RKO (cell line): ENCODE results near the gene HLCS.

Experiments
- DNase-seq: peaks from one replicate; pipeline ENCODE4 v3.0.0-alpha.2; 2016; ENCODE audit warnings: low spot score

Gene HLCS

GRCh38 chr21:36881228-36881627 is 85.2 kb downstream of the HLCS start:
- no peak for DNase-seq

DNA sequence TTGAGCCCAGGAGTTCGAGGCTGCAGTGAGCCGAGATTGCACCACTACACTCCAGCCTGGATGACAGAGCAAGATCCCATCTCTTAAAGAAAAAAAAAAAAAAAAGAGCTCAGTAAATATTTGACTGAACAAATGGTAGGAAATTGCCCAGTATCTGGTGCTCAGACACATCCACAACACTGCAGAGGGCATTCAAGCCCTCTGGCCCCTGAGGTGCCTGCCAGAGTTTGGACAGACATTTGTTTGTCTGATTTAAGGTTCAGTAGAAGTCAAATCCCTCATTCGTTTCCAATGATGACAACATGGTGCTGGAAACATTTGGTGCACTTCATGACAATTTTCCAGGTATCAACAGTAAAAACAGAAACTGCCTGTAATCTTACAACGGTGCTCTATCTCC is 86.6 kb downstream of the HLCS start:
- DNase-seq: no peak

DNA sequence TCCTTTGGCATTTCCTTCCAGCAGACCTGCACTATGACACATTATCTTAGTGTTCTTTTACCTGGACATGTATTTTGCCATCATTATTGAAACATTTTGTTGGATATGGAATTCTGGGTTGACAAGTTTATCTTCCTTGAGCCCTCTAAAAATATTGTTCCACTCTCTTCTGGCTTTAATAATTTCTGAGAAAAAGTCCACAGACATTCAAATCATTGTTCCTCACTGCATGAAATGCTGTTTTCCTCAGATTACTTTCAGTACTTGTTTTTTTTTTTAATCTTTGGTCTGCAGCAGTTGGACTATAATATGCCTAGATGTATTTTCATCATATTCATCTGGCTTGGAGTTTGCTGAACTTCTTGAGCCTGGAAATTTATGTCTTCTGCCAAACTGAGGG is 88.7 kb downstream of the HLCS start:
- DNase-seq: no peak

GRCh38 chr21:36874665-36875064 is 91.8 kb downstream of the HLCS start:
- no peak for DNase-seq

DNA sequence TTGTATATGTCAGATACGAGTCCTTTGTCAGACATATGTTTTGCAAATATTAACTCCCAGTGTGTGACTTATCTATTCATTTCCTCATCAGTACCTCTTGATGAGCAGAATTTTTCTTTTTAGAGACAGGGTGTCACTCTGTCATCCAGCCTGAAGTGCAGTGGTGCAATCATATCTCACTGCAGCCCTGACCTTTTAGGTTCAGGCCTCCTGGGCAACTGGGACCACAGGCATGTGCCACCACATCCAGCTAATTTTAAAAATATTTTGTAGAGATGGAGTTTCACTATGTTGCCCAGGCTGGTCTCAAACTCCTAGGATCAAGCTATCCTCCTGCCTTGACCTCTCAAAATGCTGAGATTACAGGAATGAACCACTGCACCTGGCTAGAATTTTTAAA is 93.0 kb downstream of the HLCS start:
- no peak for DNase-seq

- no peak for DNase-seq
Observed at GRCh38 chr21:36867291-36867905, 99.1 kb downstream of the HLCS start.

DNA sequence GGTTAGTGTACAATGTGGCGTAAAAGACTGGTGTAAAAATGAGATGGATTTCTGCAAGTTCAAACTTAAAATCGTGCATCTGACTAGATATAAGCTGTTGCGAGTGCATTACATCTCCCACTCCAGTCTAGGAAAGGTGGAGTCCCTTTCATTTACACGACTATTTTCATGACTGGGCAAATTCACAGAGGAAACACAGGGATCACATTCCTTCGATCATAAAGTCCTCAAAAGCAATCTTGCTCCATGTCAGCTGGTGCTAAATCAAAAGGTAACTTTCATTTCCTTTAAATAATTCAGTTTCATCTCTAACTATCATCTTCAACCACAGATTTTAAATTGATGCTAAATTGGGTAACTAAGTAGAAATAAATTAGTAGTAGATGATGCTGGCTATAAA is 100.0 kb downstream of the HLCS start:
- no peak for DNase-seq

DNA sequence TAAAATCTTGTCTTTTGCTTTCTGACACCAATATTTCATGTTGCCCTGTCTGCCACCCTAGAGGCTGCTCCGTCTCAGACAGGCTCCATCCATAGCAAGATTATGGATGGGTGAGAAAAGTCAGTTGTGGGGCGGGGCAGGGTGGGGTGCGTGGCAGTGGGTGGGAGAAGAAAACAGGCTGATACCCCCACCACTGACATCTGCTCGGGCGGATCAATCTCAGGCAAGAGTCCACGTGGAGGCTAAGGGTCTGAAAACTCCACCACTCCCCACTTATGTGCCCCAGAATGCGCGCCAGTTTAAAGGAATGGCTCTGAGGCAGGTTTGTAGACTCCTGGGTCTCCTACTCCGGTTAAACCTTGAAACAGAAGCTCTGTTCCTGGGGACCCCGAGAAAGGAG is 101.5 kb downstream of the HLCS start:
- DNase-seq: no peak

DNA sequence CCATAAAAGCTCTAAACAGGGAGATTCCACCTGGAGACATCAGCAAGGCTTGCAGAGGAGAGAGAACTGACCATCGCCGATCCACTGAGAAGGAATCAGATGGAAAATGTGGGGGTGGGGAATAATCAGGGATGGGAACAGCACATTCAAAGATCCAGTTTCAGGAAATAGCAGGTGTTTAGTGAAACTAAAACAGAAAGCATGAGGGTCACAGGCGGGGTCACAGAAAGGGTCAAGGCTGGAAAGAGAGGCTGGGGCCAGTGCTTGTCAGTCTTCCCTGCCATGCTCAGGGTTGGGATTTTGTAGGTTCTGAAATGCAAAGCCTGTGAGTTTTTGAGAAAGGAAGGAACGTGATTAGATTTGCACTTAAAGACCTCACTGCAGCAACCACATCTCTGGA is 103.2 kb downstream of the HLCS start:
- no peak for DNase-seq

DNA sequence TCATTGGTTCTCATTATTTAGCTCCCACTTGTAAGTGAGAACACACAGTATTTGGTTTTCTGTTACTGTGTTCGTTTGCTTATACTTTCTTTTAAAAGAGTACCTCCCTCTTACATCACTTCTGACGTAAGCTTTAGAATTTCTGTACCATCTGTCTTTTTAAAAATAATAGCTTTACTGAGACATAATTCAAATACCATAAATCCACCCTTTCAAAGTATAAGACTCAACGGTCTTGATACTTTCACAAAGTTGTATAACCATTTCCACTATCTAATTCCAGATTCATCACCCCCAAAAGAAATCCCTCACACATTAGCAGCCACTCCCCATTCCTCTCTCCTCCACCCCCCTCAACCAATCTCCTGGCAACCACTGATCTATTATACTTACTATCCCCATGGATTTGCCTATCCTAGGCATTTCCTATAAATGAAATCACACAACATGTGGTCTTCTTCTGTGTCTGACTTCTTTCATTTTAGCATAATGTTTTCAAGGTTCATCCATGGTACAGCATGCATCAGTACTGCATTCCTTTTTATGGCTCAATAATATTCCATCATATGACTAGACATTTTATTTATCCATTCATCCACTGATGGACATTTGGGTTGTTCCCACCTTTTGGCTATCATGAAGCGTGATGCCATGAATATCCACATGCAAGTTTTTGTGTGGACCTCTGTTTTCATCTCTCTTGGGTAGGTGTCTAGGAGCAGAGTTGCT is 104.7 kb downstream of the HLCS start:
- DNase-seq: no peak

DNA sequence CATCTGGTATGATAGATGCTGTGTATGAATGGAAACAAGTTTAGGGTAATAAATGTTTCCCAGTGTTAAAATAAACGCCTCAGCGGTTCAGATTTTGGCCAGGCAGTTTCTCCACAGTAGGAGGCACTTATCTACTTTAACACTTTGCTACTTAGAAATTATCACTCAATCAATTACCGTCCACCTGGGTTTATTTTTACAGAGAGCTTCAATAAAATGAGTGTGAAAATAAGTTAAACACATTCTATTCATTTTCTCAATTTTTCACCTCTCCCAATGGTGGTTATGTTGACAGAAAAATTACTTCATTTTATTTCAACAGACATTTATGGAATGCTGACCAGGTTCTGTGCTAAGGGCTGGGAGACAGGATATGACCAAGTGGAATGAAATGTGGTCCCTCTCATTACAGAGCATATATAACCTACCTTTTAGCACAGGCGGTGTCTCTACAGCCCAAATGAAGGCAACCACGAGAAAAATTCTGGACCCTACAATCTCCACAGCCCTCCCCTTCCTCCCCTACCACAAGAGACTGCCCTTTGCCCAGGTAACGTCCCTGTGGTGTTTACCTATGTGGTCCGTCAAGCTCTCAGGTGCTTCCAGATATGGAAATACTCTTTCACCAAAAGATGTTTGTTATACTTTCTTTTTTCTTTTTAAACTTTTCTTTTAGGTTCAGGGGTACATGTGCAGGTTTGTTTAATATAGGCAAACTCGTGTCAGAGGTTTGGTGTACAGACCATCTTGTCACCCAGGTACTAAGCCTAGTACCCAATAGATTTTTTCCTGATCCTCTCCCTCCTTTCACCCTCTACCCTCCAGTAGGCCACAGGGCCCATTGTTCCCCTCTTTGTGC is 105.5 kb downstream of the HLCS start:
- DNase-seq: peak; percentile 10

DNA sequence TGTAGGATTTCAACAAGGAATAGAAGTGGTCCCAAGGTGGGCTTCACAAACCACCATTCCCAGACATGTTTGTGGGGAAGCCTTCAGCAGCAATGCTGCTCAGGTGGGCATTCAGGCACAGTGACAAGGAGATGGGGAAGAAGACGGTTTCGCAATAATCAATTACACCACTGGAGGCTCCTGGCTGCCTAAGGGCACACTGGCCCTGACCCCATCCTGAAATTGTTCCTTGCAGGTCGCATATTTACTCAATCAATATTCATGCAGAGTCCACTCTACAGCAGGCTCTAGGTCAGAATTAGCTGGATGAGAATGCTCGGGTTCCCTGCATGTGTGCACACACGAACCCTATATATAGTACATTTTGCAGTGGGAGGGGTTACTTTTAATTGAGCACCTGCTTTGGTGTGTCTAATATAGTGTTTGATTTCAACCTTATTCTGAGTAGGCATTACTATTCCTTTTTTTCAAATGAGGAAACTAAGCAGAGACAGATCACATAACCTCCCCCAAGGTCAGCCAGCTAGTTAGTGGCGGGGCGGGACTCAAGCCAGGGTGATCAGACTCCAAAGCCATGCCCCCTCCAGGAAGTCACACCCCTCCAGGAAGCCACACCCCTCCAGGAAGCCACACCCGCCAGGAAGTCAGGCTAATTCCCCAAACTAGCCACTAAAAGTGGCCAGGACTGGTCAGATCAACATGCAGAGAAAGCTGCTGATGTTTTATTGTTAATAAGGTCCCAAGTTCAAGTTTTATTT is 106.5 kb downstream of the HLCS start:
- peak; percentile 68 for DNase-seq

GRCh38 chr21:36858320-36858957 is 108.0 kb downstream of the HLCS start:
- DNase-seq: no peak

- DNase-seq: no peak
Observed at GRCh38 chr21:36856643-36857042, 109.8 kb downstream of the HLCS start.

- DNase-seq: no peak
Observed at GRCh38 chr21:36854391-36854790, 112.1 kb downstream of the HLCS start.

- DNase-seq: no peak
Observed at GRCh38 chr21:36852864-36853263, 113.6 kb downstream of the HLCS start.

- no peak for DNase-seq
Observed at GRCh38 chr21:36852293-36852692, 114.2 kb downstream of the HLCS start.

DNA sequence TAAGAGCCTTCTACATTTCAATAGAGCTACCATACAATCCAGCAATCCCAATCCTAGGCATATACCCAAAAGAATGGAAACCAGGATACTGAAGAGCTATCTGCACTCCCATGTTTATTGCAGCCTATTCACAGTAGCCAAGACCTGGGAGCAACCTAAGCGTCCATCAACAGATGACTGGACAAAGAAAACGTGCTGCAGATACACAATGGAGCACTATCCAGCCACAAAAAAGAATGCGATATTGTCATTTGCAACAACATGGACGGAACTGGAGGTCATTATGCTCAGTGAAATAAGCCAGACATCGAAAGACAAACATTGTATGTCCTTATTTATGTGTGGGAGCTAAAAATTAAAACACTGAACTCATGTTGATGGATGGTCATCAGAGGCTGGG is 115.3 kb downstream of the HLCS start:
- no peak for DNase-seq

- DNase-seq: no peak
Observed at GRCh38 chr21:36850372-36850771, 116.1 kb downstream of the HLCS start.

- no peak for DNase-seq
Observed at GRCh38 chr21:36849461-36850105, 116.9 kb downstream of the HLCS start.

- no peak for DNase-seq
Observed at GRCh38 chr21:36848730-36849274, 117.7 kb downstream of the HLCS start.
